ENCODE data around the gene ZNF684. TPM values are rescaled to one million over a fixed set of nuclear protein-coding genes. Genes with fewer than 3 reads are reported as not detected.
"Not testable (repeated sequence)": the region's sequence is repeated elsewhere in the genome, so short reads cannot be mapped to it uniquely, and the experiment has no call there.

Gene ZNF684
- total and polyA plus RNA-seq, 3 donors from 2014 or later: 5.3 to 9.9 (median 8.9) TPM

DNA sequence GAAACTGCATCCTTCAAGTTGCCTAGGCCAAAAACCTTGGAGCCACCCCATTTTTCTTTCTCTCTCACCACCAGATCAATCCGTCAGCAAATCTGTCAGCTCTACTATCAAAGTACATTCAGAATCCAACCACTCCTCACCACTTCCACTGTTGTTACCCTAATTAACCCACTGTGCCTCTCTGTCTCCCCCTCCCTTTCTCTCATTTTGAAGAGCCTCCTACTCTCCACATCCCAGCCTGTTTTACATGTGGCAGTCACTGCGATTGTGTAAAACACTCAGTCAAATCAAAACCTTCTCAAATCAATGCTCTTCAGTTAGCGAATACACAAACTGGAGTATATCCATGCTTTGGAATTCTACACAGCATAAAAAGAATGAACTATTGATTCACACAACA, 33.1 kb downstream of the ZNF684 start:
- Histone ChIP-seq H3K36me3 (ENCODE audit: low read depth, missing control alignments) (no peaks in the 10 kb centered on the region), H3K4me3 (no peak overlapping the region), H3K4me1 (no peaks in the 10 kb centered on the region), H3K27ac (no peak overlapping the region), H3K9me3 (no peaks in the 10 kb centered on the region), H3K27me3 (no peaks in the 10 kb centered on the region)
- DNase-seq: no peak
- TF ChIP-seq POLR2A (IDR thresholded peaks at IDR 0.05): no peak
- TF ChIP-seq, protein P1, sequence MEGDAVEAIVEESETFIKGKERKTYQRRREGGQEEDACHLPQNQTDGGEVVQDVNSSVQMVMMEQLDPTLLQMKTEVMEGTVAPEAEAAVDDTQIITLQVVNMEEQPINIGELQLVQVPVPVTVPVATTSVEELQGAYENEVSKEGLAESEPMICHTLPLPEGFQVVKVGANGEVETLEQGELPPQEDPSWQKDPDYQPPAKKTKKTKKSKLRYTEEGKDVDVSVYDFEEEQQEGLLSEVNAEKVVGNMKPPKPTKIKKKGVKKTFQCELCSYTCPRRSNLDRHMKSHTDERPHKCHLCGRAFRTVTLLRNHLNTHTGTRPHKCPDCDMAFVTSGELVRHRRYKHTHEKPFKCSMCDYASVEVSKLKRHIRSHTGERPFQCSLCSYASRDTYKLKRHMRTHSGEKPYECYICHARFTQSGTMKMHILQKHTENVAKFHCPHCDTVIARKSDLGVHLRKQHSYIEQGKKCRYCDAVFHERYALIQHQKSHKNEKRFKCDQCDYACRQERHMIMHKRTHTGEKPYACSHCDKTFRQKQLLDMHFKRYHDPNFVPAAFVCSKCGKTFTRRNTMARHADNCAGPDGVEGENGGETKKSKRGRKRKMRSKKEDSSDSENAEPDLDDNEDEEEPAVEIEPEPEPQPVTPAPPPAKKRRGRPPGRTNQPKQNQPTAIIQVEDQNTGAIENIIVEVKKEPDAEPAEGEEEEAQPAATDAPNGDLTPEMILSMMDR (IDR thresholded peaks at IDR 0.05): no peak
- intact Hi-C loops (cut with DNase I; ENCODE audit: low total_unique reads): no loop called here
- 74% methylated on average over 3 of the region's 3 CpGs for WGBS, 2 donors

DNA sequence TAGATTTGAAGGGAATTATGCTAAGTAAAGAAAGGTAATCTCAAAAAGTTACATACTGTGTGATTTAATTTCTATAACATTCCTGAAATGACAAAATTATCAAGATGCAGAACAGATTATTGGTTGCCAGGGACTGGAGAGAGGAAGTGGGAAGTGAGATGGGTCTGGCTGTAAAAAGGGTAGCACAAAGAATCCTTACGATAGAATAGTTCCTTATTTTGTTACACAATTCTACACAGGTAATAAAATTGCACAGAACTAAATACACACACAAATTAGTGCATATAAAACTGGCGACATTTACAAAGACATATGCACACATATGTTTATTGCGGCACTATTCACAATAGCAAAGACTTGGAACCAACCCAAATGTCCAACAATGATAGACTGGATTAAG, 33.5 kb downstream of the ZNF684 start:
- no peak for TF ChIP-seq POLR2A (IDR thresholded peaks at IDR 0.05)
- TF ChIP-seq, protein P1 (IDR thresholded peaks at IDR 0.05): no peak
- H3K27me3 ChIP-seq: no peaks in the 10 kb centered on the region
- no peaks in the 10 kb centered on the region for H3K36me3 ChIP-seq (ENCODE audit: low read depth, missing control alignments)
- H3K4me1 ChIP-seq: no peaks in the 10 kb centered on the region
- intact Hi-C loops (cut with DNase I; ENCODE audit: low total_unique reads): no loop called here
- no peak for DNase-seq
- 92 to 93% methylated on average over 3 of the region's 3 CpGs for WGBS, 2 donors
- H3K27ac ChIP-seq: no peak overlapping the region
- no peak overlapping the region for H3K4me3 ChIP-seq
- no peaks in the 10 kb centered on the region for H3K9me3 ChIP-seq

DNA sequence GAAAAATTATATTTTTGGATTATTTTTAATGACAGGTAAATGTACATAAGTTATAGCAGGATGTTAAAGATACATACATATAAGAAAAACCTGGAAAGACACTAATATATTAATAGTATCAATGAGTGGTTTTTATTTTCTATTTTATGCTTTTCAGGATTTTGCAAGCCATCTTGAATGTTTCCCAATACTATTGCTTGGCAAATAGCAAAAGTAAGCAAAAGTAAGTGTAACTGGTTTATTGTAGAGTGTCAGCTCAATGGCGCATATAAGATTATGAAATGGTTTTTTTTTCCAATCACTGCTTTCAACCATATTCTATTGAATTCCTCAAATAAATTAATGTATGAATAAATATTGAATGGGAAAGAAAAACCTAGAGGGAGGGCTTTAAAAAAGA, 36.4 kb downstream of the ZNF684 start:
- 85 to 93% methylated on average over 1 of the region's 1 CpG for WGBS, 2 donors
- Histone ChIP-seq H3K4me1 (no peaks in the 10 kb centered on the region), H3K36me3 (ENCODE audit: low read depth, missing control alignments) (no peaks in the 10 kb centered on the region), H3K4me3 (no peak overlapping the region), H3K9me3 (no peaks in the 10 kb centered on the region), H3K27me3 (no peaks in the 10 kb centered on the region), H3K27ac (no peak overlapping the region)
- intact Hi-C loops (cut with DNase I; ENCODE audit: low total_unique reads): no loop called here
- TF ChIP-seq POLR2A (IDR thresholded peaks at IDR 0.05): no peak
- TF ChIP-seq, protein P1 (IDR thresholded peaks at IDR 0.05): no peak
- DNase-seq: no peak

DNA sequence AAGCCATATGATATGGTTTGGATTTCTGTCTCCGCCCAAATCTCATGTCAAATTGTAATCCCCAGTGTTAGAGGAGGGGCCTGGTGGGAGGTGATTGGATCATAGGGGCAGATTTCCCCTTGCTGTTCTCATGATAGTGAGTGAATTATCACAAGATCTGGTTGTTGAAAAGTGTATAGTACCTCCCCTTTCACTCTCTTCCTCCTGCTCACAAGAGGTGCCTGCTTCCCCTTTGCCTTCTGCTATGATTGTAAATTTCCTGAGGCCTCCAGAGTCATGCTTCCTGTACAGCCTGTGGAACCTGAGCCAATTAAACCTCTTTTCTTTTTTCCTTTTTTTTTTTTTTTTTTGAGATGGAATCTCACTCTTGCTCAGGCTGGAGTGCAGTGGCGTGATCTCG, 43.4 kb downstream of the ZNF684 start:
- 85% methylated on average over 3 of the region's 3 CpGs for WGBS, 2 donors
- H3K4me3 ChIP-seq; H3K9me3 ChIP-seq; H3K27me3 ChIP-seq; intact Hi-C loops (cut with DNase I; ENCODE audit: low total_unique reads); DNase-seq; H3K36me3 ChIP-seq (ENCODE audit: low read depth, missing control alignments); H3K27ac ChIP-seq; H3K4me1 ChIP-seq: not testable (repeated sequence)

DNA sequence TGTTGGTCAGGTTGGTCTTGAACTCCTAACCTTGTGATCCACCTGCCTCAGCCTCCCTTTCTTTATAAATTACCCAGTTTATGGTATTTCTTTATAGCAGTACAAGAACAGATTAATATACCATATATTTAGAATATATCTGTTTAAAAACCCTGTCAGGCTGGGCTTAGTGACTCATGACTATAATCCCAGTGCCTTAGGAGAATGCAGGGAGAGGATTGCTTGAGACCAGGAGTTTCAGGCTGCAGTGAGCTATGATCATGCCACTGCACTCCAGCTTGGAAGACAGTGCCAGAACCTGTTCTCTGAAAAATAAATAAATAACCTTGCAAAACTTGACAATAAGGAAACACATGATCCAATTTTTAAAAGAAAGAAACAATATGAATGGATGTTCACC, 43.9 kb downstream of the ZNF684 start:
- H3K36me3 ChIP-seq (ENCODE audit: low read depth, missing control alignments): no peaks in the 10 kb centered on the region
- no peak overlapping the region for H3K27ac ChIP-seq
- H3K9me3 ChIP-seq: no peaks in the 10 kb centered on the region
- no peak for TF ChIP-seq POLR2A (IDR thresholded peaks at IDR 0.05)
- TF ChIP-seq, protein P1 (IDR thresholded peaks at IDR 0.05): no peak
- no peak for DNase-seq
- no peaks in the 10 kb centered on the region for H3K4me1 ChIP-seq
- no peak overlapping the region for H3K4me3 ChIP-seq
- intact Hi-C loops (cut with DNase I; ENCODE audit: low total_unique reads): no loop called here
- no peaks in the 10 kb centered on the region for H3K27me3 ChIP-seq

Data from testis (tissue), 3 donors.